Activated naive CD4-positive, alpha-beta T cell treated with anti-CD3 and anti-CD28 coated beads, Interleukin-2, amount 50 U/mL, for 72 hours (primary cell): ENCODE data around the gene TEPSIN. TPM values are rescaled to one million over a fixed set of nuclear protein-coding genes. Genes with fewer than 3 reads are reported as not detected.

Experiments used
- ATAC-seq, 2 donors: fragments of 150-1000 bp; cut with Tn5 transposase; 2 replicates each; pipeline ENCODE4 v1.10.0; 2021; ENCODE audit warnings: mild to moderate bottlenecking in 2 of 2, moderate library complexity in 2 of 2
- DNase-seq, 2 donors: peaks; one replicate each; pipeline ENCODE4 v3.0.0; 2021 to 2022; ENCODE audit warnings: low spot score in 2 of 2
- H3K27ac Mint-ChIP-seq, 2 donors: one replicate each; pipeline ENCODE4 v1.8.0; 2022; ENCODE audit warnings: mild to moderate bottlenecking in 2 of 2, mixed read lengths in 2 of 2
- H3K36me3 Mint-ChIP-seq, 2 donors: one replicate each; pipeline ENCODE4 v1.8.0; 2022; ENCODE audit warnings: mixed read lengths in 2 of 2
- H3K9me3 Mint-ChIP-seq, 2 donors: one replicate each; pipeline ENCODE4 v1.8.0; 2022; ENCODE audit warnings: mixed read lengths in 2 of 2
- total RNA-seq, 2 donors: library from RNA; stranded (reverse); gene quantifications; one replicate each; pipeline ENCODE4 v1.2.3, GENCODE V29; 2022

The TEPSIN gene
- total RNA-seq, result 10 to 100 TPM; 23.2 to 38.7 TPM

DNA sequence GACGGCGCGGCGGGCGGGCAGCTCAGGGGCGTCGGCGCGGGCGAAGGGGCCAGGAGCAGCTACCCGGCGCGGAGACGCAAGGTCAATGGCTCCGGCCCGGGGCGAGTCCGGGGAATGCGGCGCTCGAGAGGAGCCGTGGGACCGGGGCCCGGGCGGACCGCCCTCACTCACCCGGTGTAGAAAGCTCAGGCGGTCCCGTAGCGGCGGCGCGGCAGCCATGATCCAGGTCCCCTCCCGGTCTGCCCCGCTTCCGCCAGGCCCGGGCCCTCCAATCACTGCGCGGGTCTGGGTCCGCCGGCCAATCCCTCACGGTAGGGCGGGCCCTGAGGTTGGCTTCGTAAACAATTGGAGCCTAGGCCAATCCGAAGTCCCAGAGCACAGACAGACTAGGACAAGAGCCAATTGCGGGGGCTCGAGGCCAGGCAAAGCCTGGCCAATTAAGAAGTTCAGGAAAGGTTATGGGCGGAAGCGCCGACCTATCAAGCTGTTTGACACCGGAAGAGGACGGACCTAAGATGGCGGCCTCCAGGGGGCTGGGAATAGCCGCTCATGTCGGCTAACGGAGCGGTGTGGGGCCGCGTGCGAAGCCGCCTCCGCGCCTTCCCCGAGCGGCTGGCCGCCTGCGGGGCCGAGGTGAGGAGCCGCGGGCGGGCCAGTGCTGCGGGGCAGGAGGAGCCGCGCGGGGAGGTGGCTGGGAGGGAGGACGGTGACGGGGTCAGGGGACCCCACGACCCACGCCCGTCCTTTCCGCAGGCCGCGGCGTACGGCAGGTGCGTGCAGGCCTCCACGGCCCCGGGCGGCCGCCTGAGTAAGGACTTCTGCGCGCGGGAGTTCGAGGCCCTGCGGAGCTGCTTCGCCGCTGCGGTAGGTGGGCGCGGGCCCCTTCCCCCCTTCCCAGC lies at the start of gene TEPSIN, which contains the start of gene NDUFAF8:
Gene TEPSIN (minus strand): TSS at position 241 of the 899 bp plus-strand sequence. CDS start 22 bp downstream, at position 219.
Gene NDUFAF8 (plus strand): TSS at position 504 of the 899 bp plus-strand sequence. CDS start 46 bp downstream, at position 550.
- Mint-ChIP-seq H3K36me3 (peaks cover 8 to 18% of the 10 kb centered on the region in 2 donors), H3K9me3 (no peaks in the 10 kb centered on the region), H3K27ac (peak within 1 kb of the TSS; percentile 91 to 99)
- peak; percentile 95 to 98 for DNase-seq
- peak; percentile 97 to 98 for ATAC-seq

GRCh38 chr17:81287741-81288430 lies 49.0 kb upstream of the TEPSIN start:
- ATAC-seq (no peak), DNase-seq (no peak)
- Mint-ChIP-seq H3K9me3 (no peaks in the 10 kb centered on the region), H3K27ac (peak overlapping the region; percentile 29 to 96), H3K36me3 (peaks cover 6 to 8% of the 10 kb centered on the region in 2 donors)

DNA sequence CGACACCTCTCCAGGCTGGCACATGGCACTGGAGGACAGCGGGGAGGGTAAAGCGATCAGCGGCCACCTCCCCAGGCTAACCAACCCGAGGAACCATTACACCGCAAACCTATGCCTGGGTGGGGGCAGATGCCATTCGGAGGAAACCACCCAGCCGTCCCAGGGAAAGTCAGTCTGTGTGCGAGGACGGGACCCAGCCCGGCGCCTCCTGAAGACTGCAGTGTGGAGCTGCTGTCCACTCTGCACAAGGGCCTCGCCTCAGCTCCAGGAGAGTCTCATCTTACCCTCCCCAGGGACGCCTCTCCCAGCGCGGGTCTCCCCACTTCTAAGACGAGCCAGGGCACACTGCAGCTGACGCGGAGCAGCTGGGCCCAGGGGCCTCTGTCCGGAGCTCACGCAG lies 48.3 kb upstream of the TEPSIN start:
- no peak for ATAC-seq
- DNase-seq, result no peak
- Mint-ChIP-seq H3K36me3 (peaks cover 6 to 8% of the 10 kb centered on the region in 2 donors), H3K27ac (peak overlapping the region; percentile 79 to 96), H3K9me3 (no peaks in the 10 kb centered on the region)

DNA sequence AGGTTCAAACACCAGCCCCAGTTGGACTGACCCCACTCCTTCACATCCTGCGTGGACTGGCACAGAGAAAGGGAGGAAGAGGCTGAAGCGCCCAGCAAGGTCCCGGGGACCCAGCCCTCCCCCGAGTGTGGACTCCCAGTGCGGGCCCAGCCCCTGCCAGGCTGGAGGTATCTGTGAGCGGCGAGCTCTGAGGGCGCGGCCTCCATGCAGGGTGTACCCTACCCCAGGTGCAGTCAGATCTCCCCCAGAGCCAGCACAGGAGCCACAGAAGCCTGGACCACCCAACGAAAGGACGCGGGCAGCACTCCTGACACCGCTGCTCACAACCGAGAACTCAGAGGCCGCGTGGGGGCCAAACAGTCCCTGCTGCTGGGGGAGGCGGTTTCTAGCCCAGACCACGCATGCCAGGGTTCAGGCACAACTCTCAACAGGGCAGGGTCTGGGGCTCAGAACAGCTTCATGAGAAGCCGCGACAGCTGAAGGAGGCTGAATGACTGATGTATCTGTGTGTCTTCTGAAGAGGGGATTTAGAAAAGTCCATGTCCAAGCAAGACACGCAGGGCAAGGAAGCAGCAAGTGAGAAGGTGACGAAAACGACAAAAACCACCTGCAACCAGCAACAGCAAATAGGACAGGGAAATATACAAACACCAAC lies 47.8 kb upstream of the TEPSIN start:
- Mint-ChIP-seq H3K36me3 (peaks cover 6 to 8% of the 10 kb centered on the region in 2 donors), H3K9me3 (no peaks in the 10 kb centered on the region), H3K27ac (peak overlapping the region; percentile 93 to 96)
- ATAC-seq (no peak), DNase-seq (no peak)

DNA sequence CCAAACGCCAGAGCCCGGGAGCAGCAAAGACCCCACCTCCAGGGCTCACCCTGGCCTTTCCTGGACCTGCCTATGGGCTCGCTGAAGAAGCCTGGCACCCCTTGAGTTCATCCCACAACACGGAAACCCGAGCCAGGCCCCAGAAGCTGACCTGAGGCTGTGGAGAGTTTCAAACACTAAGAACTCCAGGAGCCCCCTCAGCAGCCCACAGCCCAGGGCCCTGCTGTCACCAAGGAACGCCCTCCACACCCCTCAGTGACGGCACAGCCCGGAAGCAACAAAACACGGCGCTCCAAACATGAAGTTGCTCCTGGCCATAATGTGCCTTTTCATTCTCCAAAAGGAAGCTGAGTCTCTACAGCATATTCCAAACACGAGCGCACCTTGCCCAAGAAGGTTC lies 47.0 kb upstream of the TEPSIN start:
- DNase-seq, result no peak
- peak in 1 of 2 donors; percentile 50 for ATAC-seq
- H3K36me3 Mint-ChIP-seq, result peaks cover 6 to 8% of the 10 kb centered on the region in 2 donors
- H3K9me3 Mint-ChIP-seq, result no peaks in the 10 kb centered on the region
- peak overlapping the region; percentile 95 to 96 for H3K27ac Mint-ChIP-seq

GRCh38 chr17:81285179-81285878 lies 46.5 kb upstream of the TEPSIN start:
- Mint-ChIP-seq H3K27ac (peak overlapping the region; percentile 95 to 96), H3K9me3 (no peaks in the 10 kb centered on the region), H3K36me3 (peaks cover 6 to 8% of the 10 kb centered on the region in 2 donors)
- ATAC-seq (peak; percentile 80 to 93), DNase-seq (peak; percentile 63 to 88)

DNA sequence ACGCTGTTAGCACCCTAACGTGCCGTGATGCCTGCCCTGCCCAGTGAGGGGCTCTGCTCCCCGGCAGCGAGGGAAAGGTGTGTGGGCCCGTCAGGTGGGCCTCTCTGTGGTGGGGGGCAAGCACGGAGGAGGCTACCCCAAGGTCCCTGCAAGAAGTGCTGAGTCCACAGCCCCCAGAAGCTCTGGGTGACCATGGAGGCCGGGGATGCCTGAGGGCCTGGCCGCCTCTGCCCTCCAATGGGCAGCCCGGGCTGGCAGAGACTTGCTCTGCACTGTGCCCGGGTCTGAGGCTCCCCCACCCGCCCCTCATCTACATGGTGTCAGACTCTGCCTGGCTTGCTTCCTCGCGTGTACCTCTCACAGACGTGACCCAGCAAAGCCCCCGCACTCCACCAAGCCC lies 44.0 kb upstream of the TEPSIN start:
- Mint-ChIP-seq H3K27ac (peak overlapping the region in 1 of 2 donors; percentile 81), H3K36me3 (peaks cover 6 to 8% of the 10 kb centered on the region in 2 donors), H3K9me3 (no peaks in the 10 kb centered on the region)
- DNase-seq (no peak), ATAC-seq (no peak)

GRCh38 chr17:81282141-81282540 lies 43.3 kb upstream of the TEPSIN start:
- no peak overlapping the region for H3K27ac Mint-ChIP-seq
- ATAC-seq, result no peak
- peaks cover under 1 to 8% of the 10 kb centered on the region in 2 donors for H3K36me3 Mint-ChIP-seq
- DNase-seq, result no peak
- no peaks in the 10 kb centered on the region for H3K9me3 Mint-ChIP-seq

GRCh38 chr17:81280571-81280970 lies 41.7 kb upstream of the TEPSIN start:
- H3K27ac Mint-ChIP-seq, result no peak overlapping the region
- H3K9me3 Mint-ChIP-seq, result no peaks in the 10 kb centered on the region
- DNase-seq (no peak), ATAC-seq (no peak)
- peaks cover 4 to 11% of the 10 kb centered on the region in 2 donors for H3K36me3 Mint-ChIP-seq

DNA sequence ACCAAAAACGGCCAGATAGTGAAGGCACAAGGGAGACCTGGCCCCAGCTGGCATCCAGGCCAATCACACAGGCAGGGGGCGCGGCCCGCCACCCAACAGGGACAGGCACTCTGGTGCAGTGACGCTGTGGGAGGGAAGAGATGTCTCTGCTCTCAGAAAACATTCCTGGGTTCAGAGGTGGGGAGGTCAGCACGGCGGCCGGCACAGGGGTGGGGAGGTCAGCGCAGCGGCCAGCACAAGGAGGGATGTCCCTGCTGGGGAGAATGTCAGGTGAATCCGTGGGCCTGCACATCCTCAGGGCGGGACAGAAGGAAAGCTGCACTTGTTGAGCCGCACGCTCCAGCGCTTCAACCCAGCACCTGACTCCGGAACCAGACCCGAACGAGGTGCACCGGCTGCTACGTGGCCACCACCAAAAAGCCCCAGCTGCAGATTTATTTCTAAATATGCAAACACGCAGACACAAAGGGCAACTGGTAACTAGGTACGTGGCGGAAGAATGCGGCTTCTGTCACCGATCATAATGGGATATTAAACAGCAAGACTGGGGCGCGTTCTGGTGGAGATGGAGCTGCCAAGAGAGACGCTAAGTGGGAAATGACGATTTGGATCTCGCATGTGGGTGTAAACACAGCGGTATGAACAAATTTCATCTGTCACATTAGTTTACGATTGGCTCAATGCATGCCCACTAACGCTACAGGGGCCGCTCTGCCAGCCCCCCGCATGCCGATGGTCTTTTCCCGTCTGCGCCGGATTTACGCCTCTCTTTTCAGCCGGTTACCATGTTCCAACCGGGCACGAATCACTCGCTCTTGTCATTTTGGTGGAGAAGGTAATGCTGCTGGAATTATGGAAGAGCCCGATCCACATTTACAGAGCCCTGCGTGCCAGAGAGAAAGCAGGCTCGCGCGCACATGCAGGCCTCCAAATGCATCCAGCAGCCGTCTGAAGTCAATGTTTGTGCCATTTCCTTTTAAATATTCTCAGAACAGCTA lies 40.7 kb upstream of the TEPSIN start:
- no peak for ATAC-seq
- no peak for DNase-seq
- H3K36me3 Mint-ChIP-seq, result peaks cover 4% of the 10 kb centered on the region in 2 donors
- peak overlapping the region in 1 of 2 donors; percentile 11 for H3K27ac Mint-ChIP-seq
- H3K9me3 Mint-ChIP-seq, result no peaks in the 10 kb centered on the region

GRCh38 chr17:81278831-81279230 lies 40.0 kb upstream of the TEPSIN start:
- Mint-ChIP-seq H3K27ac (no peak overlapping the region), H3K36me3 (peaks cover 4% of the 10 kb centered on the region in 2 donors), H3K9me3 (no peaks in the 10 kb centered on the region)
- DNase-seq (no peak), ATAC-seq (no peak)

DNA sequence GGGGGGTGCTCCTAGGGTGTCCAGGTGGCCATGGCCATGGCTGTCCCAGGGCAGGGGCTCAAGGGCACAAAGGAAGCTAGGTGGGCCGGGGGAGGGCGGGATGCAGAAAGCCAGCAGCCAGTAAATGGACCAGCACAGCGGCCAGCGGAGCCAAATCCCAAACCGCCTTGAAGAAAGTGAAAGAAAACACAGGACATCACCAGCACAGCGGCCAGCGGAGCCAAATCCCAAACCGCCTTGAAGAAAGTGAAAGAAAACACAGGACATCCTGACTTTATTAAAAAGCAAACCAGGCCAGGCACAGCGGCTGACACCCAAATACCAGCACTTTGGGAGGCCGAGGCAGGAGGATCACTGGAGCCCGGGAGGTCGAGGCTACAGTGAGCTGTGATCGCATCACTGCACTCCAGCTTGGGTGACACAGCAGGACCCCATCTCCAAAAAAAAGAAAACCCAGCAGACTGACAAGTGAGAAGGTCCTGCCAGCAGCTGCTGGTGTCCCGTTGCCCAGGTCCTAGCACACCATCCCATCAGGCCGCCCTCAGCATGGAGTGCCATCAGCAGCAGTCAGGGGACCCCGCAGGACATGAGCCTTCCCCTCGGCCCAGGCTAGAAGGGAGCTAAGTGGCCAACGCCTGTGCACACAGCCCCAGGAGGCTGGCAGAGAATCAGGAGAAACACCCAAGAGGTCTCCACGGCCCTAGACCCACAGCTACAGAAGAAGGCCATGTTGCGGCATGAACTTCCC lies 39.3 kb upstream of the TEPSIN start:
- peaks cover 4% of the 10 kb centered on the region in 2 donors for H3K36me3 Mint-ChIP-seq
- H3K27ac Mint-ChIP-seq, result peak overlapping the region in 1 of 2 donors; percentile 36
- ATAC-seq, result no peak
- DNase-seq, result no peak
- no peaks in the 10 kb centered on the region for H3K9me3 Mint-ChIP-seq

- DNase-seq, result no peak
- no peak overlapping the region for H3K27ac Mint-ChIP-seq
- H3K9me3 Mint-ChIP-seq, result no peaks in the 10 kb centered on the region
- peaks cover 4% of the 10 kb centered on the region in 2 donors for H3K36me3 Mint-ChIP-seq
- ATAC-seq, result no peak
Observed at GRCh38 chr17:81277421-81277820, 38.6 kb upstream of the TEPSIN start.

DNA sequence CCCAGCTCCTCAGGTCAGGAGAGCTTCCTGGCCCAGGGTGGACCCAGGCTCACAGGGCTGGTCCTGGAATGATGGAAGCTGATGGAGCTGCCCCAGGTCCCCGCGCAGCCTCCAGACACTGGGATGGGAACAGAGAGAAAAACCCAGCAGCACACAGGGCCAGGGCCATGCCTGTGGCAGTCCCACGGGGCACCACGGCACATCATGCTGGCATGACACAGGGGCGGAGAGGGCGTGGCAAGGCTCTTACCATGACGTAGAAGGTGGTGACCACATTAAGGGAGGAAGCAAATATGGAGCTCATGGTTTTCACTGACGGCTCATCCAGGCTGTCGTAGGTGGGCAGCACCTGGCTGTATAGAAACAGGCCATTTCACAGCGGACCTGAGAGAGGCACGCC lies 37.9 kb upstream of the TEPSIN start:
- H3K27ac Mint-ChIP-seq, result no peak overlapping the region
- ATAC-seq (no peak), DNase-seq (no peak)
- H3K9me3 Mint-ChIP-seq, result no peaks in the 10 kb centered on the region
- H3K36me3 Mint-ChIP-seq, result peaks cover 4% of the 10 kb centered on the region in 2 donors

- ATAC-seq (no peak), DNase-seq (no peak)
- peaks cover 4% of the 10 kb centered on the region in 2 donors for H3K36me3 Mint-ChIP-seq
- H3K9me3 Mint-ChIP-seq, result no peaks in the 10 kb centered on the region
- no peak overlapping the region for H3K27ac Mint-ChIP-seq
Observed at GRCh38 chr17:81274471-81274855, 35.6 kb upstream of the TEPSIN start.
